HCT116 (cell line): Measurements from ENCODE around the gene FGF18. TPM values are rescaled to one million over a fixed set of nuclear protein-coding genes. Genes with fewer than 3 reads are reported as not detected.

Experiments
- ATAC-seq: fragments of 200-7000 bp; cut with Tn5 transposase; 2 replicates; pipeline ENCODE4 v1.9.1; 2020; ENCODE audit warnings: mild to moderate bottlenecking, moderate library complexity
- BruUV-seq: library from RNA; stranded (reverse); fragments of 400-500 nt; replicated peaks from 2 replicates; lab custom pipeline; 2021; lab: Mats Ljungman, UMichigan
- CTCF ChIA-PET: fragments of 300-600 bp; sonication (Branson Sonifier 250); formaldehyde crosslinking; loops from one replicate; lab custom pipeline; 2021; ENCODE audit warnings: antibody characterized with exemption; lab: Charles Lee
- POLR2A ChIA-PET: fragments of 300-600, 350-600 bp; sonication (Branson Sonifier 250); formaldehyde crosslinking; loops from one replicate; lab custom pipeline; 2021; ENCODE audit warnings: antibody characterized with exemption; lab: Charles Lee
- RAD21 ChIA-PET, 2 experiments: fragments of 300-600 bp; sonication (Branson Sonifier 250); formaldehyde crosslinking; loops; one replicate each; lab custom pipeline; 2023; ENCODE audit warnings: low total read pairs in 2 of 2; ENCODE audit not compliant: uncharacterized antibody in 2 of 2, unreplicated experiment in 2 of 2, low non-redundant PET in 1 of 2; lab: Charles Lee
- DNase-seq: peaks from one replicate; pipeline ENCODE4 v3.0.0-alpha.2; 2010; ENCODE audit warnings: low read depth, low spot score
- H2AFZ ChIP-seq: fragments of 200-600 bp; shearing (Covaris generic), sonication (generic); 2 replicates; pipeline ENCODE4 v1.6.1; 2017; ENCODE audit warnings: low read depth, mixed run types, mixed read lengths, antibody characterized with exemption, low read length; ENCODE audit not compliant: poor library complexity, severe bottlenecking
- H3K27ac ChIP-seq: 2 replicates; pipeline ENCODE4 v1.5.1; 2012; ENCODE audit warnings: low read depth, low read length
- H3K27me3 ChIP-seq: fragments of 200-600 bp; sonication (generic); 2 replicates; pipeline ENCODE4 v1.6.1; 2016; ENCODE audit warnings: mixed run types, low read length, mixed read lengths; ENCODE audit not compliant: insufficient read depth
- H3K36me3 ChIP-seq, 2 experiments: fragments of 200-500 bp in 1 of 2; fragments of 200-600 bp in 1 of 2; sonication (Bioruptor generic) in 1 of 2; sonication (generic) in 1 of 2; 2 replicates each; pipeline versions ENCODE4 v1.5.1 to v1.6.1; 2014 to 2016; ENCODE audit warnings: low read length in 2 of 2, inconsistent platforms in 1 of 2, mixed read lengths in 1 of 2, mixed run types in 1 of 2; ENCODE audit not compliant: insufficient read depth in 2 of 2, control insufficient read depth in 1 of 2
- H3K4me1 ChIP-seq, 2 experiments: fragments of 200-600 bp in 1 of 2; sonication (generic) in 1 of 2; 2 replicates each; pipeline versions ENCODE4 v1.5.1 to v1.6.1; 2012 to 2017; ENCODE audit warnings: low read length in 2 of 2, inconsistent platforms in 1 of 2, mild to moderate bottlenecking in 1 of 2, mixed read lengths in 1 of 2, mixed run types in 1 of 2, moderate library complexity in 1 of 2; ENCODE audit not compliant: insufficient read depth in 2 of 2, control insufficient read depth in 1 of 2
- H3K4me2 ChIP-seq: fragments of 200-600 bp; sonication (generic); 2 replicates; pipeline ENCODE4 v1.6.1; 2017; ENCODE audit warnings: mixed run types, low read length, mixed read lengths
- H3K4me3 ChIP-seq, 2 experiments: fragments of 200-600 bp in 1 of 2; sonication (generic) in 1 of 2; replicated peaks in 1 of 2; 2 replicates each; pipeline ENCODE4 v1.5.1; 2011 to 2016; ENCODE audit warnings: low read length in 2 of 2, control low read depth in 1 of 2, low read depth in 1 of 2, mild to moderate bottlenecking in 1 of 2, mixed read lengths in 1 of 2, mixed run types in 1 of 2
- H3K79me2 ChIP-seq: fragments of 200-600 bp; sonication (generic); 2 replicates; pipeline ENCODE4 v1.6.1; 2017; ENCODE audit warnings: mild to moderate bottlenecking, mixed run types, low read length, moderate library complexity, mixed read lengths; ENCODE audit not compliant: insufficient read depth
- H3K9ac ChIP-seq: fragments of 200-600 bp; sonication (generic); 2 replicates; pipeline ENCODE4 v1.6.1; 2016; ENCODE audit warnings: low read length, mixed read lengths
- H3K9me2 ChIP-seq: fragments of 200-600 bp; sonication (generic), shearing (Covaris generic); 2 replicates; pipeline ENCODE4 v1.6.1; 2017; ENCODE audit warnings: mixed run types, mild to moderate bottlenecking, moderate library complexity; ENCODE audit not compliant: insufficient read depth
- H3K9me3 ChIP-seq, 2 experiments: fragments of 200-500 bp in 1 of 2; fragments of 200-600 bp in 1 of 2; sonication (Bioruptor generic) in 1 of 2; sonication (generic) in 1 of 2; 2 replicates each; pipeline ENCODE4 v1.6.1; 2014 to 2017; ENCODE audit warnings: low read length in 2 of 2, mixed read lengths in 2 of 2, inconsistent platforms in 1 of 2, low read depth in 1 of 2, mild to moderate bottlenecking in 1 of 2, mixed run types in 1 of 2, moderate library complexity in 1 of 2; ENCODE audit not compliant: control insufficient read depth in 1 of 2, insufficient read depth in 1 of 2
- H4K20me1 ChIP-seq: fragments of 200-600 bp; sonication (generic), shearing (Covaris generic); 2 replicates; pipeline ENCODE4 v1.6.1; 2017; ENCODE audit warnings: mixed run types, mild to moderate bottlenecking, moderate library complexity; ENCODE audit not compliant: insufficient read depth
- CBX3 ChIP-seq: IDR thresholded peaks from 2 replicates; pipeline ENCODE4 v1.6.1; 2012; ENCODE audit warnings: low read depth
- ELF1 ChIP-seq: IDR thresholded peaks from 2 replicates; pipeline ENCODE4 v1.6.1; 2012; ENCODE audit warnings: low read depth, borderline replicate concordance
- FOSL1 ChIP-seq: IDR thresholded peaks from 2 replicates; pipeline ENCODE4 v1.6.1; 2012; ENCODE audit warnings: low read depth
- JUND ChIP-seq: IDR thresholded peaks from 2 replicates; pipeline ENCODE4 v1.6.1; 2012
- POLR2A ChIP-seq: IDR thresholded peaks from 2 replicates; pipeline ENCODE4 v1.7.0; 2011; ENCODE audit warnings: borderline replicate concordance; ENCODE audit not compliant: insufficient read depth, insufficient read length; ENCODE audit errors: extremely low read depth
- REST ChIP-seq: IDR thresholded peaks from 2 replicates; pipeline ENCODE4 v1.6.1; 2012; ENCODE audit warnings: low read depth
- SIN3A ChIP-seq: IDR thresholded peaks from 2 replicates; pipeline ENCODE4 v1.6.1; 2012; ENCODE audit warnings: low read depth
- SRF ChIP-seq: IDR thresholded peaks from 2 replicates; pipeline ENCODE4 v1.6.1; 2012; ENCODE audit warnings: low read depth
- TCF7L2 ChIP-seq: IDR thresholded peaks from 2 replicates; pipeline ENCODE4 v1.7.0; 2011; ENCODE audit warnings: borderline replicate concordance, inconsistent platforms; ENCODE audit not compliant: insufficient read depth, insufficient read length; ENCODE audit errors: extremely low read depth
- ZFX ChIP-seq: fragments of 450-650 bp; IDR thresholded peaks from 2 replicates; pipeline ENCODE4 v1.6.1; 2017
- ZNF274 ChIP-seq: fragments of 200-500 bp; sonication (Bioruptor generic); IDR thresholded peaks from 2 replicates; pipeline ENCODE4 v1.6.1; 2014; ENCODE audit warnings: mild to moderate bottlenecking, low read depth, low read length, inconsistent platforms
- intact Hi-C: fragments of 100-400 bp; cut with micrococcal nuclease; formaldehyde crosslinking; loops from 2 replicates; pipeline ENCODE4 v1.10.0; 2022
- total RNA-seq: library from RNA; stranded (reverse); gene quantifications from one replicate; pipeline ENCODE4 v1.2.1, GENCODE V29; 2021; ENCODE audit not compliant: unreplicated experiment
- TF ChIP-seq, protein P1 (sequence below): IDR thresholded peaks from 2 replicates; pipeline ENCODE4 v1.6.1; 2012
- TF ChIP-seq, protein P2 (sequence below), 3 experiments: fragments of 200-600 bp in 1 of 3; sonication (generic) in 1 of 3; IDR thresholded peaks in 2 of 3; conservative IDR thresholded peaks in 1 of 3; 2 replicates each; pipeline ENCODE4 v1.5.1; 2012 to 2017; ENCODE audit warnings: low read depth in 2 of 3, low read length in 2 of 3, antibody characterized with exemption in 1 of 3, borderline replicate concordance in 1 of 3, control low read depth in 1 of 3, mild to moderate bottlenecking in 1 of 3, mixed read lengths in 1 of 3, mixed run types in 1 of 3, moderate library complexity in 1 of 3; ENCODE audit not compliant: insufficient read depth in 1 of 3
- TF ChIP-seq, protein P3 (sequence below): IDR thresholded peaks from 2 replicates; pipeline ENCODE4 v1.6.1; 2012

FGF18 gene
- total RNA-seq, 1 experiment from 2014 or later: 0.96 TPM

DNA sequence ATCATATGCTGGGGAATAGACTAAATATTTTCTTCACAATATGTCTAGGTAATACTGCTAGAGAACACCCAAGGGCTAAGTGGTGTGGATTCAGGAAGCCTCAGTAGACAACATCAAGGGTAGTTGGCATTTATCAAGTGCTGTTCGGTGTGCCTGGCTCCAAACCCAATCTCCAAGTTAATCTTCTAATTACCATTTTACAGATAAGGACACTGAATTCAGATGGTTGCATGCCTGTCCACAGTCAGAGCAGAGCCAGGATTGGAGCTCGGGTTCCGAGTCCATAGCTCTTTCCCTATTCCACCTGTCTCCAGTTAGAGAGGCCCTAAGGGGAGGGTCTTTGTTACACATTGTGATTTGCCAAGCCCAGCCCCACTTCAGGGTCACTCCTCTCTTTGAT is 58.2 kb downstream of the FGF18 start (continued):
- TF ChIP-seq, protein P1, sequence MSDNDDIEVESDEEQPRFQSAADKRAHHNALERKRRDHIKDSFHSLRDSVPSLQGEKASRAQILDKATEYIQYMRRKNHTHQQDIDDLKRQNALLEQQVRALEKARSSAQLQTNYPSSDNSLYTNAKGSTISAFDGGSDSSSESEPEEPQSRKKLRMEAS: no peak
- TF ChIP-seq, protein P2, sequence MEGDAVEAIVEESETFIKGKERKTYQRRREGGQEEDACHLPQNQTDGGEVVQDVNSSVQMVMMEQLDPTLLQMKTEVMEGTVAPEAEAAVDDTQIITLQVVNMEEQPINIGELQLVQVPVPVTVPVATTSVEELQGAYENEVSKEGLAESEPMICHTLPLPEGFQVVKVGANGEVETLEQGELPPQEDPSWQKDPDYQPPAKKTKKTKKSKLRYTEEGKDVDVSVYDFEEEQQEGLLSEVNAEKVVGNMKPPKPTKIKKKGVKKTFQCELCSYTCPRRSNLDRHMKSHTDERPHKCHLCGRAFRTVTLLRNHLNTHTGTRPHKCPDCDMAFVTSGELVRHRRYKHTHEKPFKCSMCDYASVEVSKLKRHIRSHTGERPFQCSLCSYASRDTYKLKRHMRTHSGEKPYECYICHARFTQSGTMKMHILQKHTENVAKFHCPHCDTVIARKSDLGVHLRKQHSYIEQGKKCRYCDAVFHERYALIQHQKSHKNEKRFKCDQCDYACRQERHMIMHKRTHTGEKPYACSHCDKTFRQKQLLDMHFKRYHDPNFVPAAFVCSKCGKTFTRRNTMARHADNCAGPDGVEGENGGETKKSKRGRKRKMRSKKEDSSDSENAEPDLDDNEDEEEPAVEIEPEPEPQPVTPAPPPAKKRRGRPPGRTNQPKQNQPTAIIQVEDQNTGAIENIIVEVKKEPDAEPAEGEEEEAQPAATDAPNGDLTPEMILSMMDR (IDR thresholded peaks at IDR 0.05 in 2 of 3, conservative IDR thresholded peaks at IDR 0.05 in 1 of 3; ENCODE audit: borderline replicate concordance in 1 of 3, insufficient read depth in 1 of 3, low read depth in 2 of 3, low read length in 2 of 3): no peak

DNA sequence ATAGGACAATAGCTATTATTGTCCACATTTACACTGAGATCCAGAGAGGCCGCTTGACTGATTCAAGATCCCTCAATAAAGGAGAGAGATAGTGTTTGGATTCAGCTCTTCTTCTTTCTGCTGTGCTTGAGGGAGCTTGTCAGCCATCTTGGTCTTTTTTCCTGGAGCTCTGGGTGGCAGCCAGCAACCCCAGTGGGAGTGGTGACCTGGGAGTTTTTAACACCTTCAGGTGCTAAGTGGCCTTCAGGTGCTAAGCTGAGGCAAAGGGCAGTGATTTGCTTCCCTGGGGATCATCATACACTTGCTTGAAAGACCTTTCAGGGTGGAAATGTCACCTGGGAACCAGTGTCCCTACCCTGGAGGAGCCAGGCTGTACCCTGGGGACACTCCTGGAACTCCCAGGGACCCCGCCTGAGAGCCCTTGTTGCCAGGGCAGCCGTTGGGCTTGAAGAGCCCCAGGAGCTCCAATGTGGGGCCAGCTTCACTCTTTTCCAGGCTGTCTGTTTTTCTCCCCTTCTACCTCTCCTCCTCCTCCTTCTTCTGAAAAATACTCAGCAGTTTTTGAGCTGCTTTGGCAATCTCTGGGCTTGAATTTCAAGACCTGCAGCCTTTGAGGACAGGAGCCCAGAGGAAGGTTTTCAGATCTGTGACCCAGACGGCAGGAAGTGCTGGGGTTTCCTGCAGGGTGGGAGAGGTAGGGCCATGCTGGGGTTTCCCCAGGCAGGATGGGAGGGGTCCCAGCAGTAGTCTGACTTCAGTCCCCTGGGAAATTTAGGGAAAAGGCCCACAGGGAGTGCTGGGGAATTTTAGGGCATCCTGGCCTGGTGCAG is 59.7 kb downstream of the FGF18 start:
- H3K4me2 ChIP-seq: no peak overlapping the region
- H3K9me2 ChIP-seq: no peaks in the 10 kb centered on the region
- ATAC-seq (no peak), DNase-seq (no peak)
- intact Hi-C loops: no loop called here
- ChIA-PET POLR2A (no interaction called here), RAD21 (no interaction called here), CTCF (interaction anchor here (1.0 kb wide), 1 partner anchor 61 kb away, joined by 3 read pairs; no protein-coding TSS in a partner anchor)
- H3K4me3 ChIP-seq: no peak overlapping the region
- H3K27ac ChIP-seq: no peak overlapping the region
- H3K79me2 ChIP-seq: no peaks in the 10 kb centered on the region
- H3K9ac ChIP-seq: no peak overlapping the region
- no peaks in the 10 kb centered on the region for H3K9me3 ChIP-seq
- H3K36me3 ChIP-seq: no peaks in the 10 kb centered on the region
- TF ChIP-seq, protein P3, sequence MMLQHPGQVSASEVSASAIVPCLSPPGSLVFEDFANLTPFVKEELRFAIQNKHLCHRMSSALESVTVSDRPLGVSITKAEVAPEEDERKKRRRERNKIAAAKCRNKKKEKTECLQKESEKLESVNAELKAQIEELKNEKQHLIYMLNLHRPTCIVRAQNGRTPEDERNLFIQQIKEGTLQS: no peak
- TF ChIP-seq ZNF274 (no peak), ZFX (no peak), CBX3 (no peak), FOSL1 (no peak), ELF1 (no peak), POLR2A (no peak), SIN3A (no peak), JUND (no peak), REST (no peak), TCF7L2 (no peak), SRF (no peak)
- TF ChIP-seq, protein P1: no peak
- TF ChIP-seq, protein P2 (IDR thresholded peaks at IDR 0.05 in 2 of 3, conservative IDR thresholded peaks at IDR 0.05 in 1 of 3; ENCODE audit: borderline replicate concordance in 1 of 3, insufficient read depth in 1 of 3, low read depth in 2 of 3, low read length in 2 of 3): no peak
- no peaks in the 10 kb centered on the region for H4K20me1 ChIP-seq
- H3K4me1 ChIP-seq: no peaks in the 10 kb centered on the region
- BruUV-seq: no TSS peak
- H3K27me3 ChIP-seq: no peaks in the 10 kb centered on the region
- no peak overlapping the region for H2AFZ ChIP-seq
